PFSK-1 (cell line): ENCODE measurements around the gene S100A13.
A peak's percentile ranks its signal among the peaks of the same experiment; 100 is the strongest.

Experiments used
- FOXP2 ChIP-seq: optimal IDR thresholded peaks from 2 replicates; pipeline ENCODE3; 2011; ENCODE audit warnings: borderline replicate concordance, control low read depth, inconsistent platforms; ENCODE audit not compliant: insufficient read depth; ENCODE audit errors: extremely low read length, extremely low read depth
- POLR2AphosphoS5 ChIP-seq: IDR thresholded peaks from 2 replicates; pipeline ENCODE4 v1.6.1; 2012; ENCODE audit warnings: low read depth, mild to moderate bottlenecking, control low read depth, low read length, moderate library complexity
- SIN3A ChIP-seq: IDR thresholded peaks from 2 replicates; pipeline ENCODE4 v1.6.1; 2012; ENCODE audit warnings: mild to moderate bottlenecking, low read length, moderate library complexity, borderline replicate concordance; ENCODE audit not compliant: insufficient read depth
- TAF1 ChIP-seq: IDR thresholded peaks from 2 replicates; pipeline ENCODE4 v1.6.1; 2012; ENCODE audit warnings: low read length, control low read depth, borderline replicate concordance; ENCODE audit not compliant: insufficient read depth
- TF ChIP-seq, protein P1 (sequence below), 2 experiments: IDR thresholded peaks; 2 replicates each; pipeline versions ENCODE4 v1.6.1 to v1.8.0; 2011 to 2012; ENCODE audit warnings: low read depth in 2 of 2, low read length in 2 of 2, control low read depth in 1 of 2, inconsistent platforms in 1 of 2, mild to moderate bottlenecking in 1 of 2, moderate library complexity in 1 of 2; ENCODE audit not compliant: insufficient read depth in 1 of 2

The S100A13 gene

GRCh38 chr1:153670257-153670858, 43.1 kb upstream of the S100A13 start:
- no peak for TF ChIP-seq TAF1
- TF ChIP-seq, protein P1, sequence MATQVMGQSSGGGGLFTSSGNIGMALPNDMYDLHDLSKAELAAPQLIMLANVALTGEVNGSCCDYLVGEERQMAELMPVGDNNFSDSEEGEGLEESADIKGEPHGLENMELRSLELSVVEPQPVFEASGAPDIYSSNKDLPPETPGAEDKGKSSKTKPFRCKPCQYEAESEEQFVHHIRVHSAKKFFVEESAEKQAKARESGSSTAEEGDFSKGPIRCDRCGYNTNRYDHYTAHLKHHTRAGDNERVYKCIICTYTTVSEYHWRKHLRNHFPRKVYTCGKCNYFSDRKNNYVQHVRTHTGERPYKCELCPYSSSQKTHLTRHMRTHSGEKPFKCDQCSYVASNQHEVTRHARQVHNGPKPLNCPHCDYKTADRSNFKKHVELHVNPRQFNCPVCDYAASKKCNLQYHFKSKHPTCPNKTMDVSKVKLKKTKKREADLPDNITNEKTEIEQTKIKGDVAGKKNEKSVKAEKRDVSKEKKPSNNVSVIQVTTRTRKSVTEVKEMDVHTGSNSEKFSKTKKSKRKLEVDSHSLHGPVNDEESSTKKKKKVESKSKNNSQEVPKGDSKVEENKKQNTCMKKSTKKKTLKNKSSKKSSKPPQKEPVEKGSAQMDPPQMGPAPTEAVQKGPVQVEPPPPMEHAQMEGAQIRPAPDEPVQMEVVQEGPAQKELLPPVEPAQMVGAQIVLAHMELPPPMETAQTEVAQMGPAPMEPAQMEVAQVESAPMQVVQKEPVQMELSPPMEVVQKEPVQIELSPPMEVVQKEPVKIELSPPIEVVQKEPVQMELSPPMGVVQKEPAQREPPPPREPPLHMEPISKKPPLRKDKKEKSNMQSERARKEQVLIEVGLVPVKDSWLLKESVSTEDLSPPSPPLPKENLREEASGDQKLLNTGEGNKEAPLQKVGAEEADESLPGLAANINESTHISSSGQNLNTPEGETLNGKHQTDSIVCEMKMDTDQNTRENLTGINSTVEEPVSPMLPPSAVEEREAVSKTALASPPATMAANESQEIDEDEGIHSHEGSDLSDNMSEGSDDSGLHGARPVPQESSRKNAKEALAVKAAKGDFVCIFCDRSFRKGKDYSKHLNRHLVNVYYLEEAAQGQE (IDR thresholded peaks at IDR 0.05; ENCODE audit: insufficient read depth in 1 of 2, low read depth in 2 of 2, low read length in 2 of 2), result no peak
- no peak for TF ChIP-seq SIN3A
- no peak; the same call in 1 of the 2 replicates for TF ChIP-seq POLR2AphosphoS5
- no peak for TF ChIP-seq FOXP2

DNA sequence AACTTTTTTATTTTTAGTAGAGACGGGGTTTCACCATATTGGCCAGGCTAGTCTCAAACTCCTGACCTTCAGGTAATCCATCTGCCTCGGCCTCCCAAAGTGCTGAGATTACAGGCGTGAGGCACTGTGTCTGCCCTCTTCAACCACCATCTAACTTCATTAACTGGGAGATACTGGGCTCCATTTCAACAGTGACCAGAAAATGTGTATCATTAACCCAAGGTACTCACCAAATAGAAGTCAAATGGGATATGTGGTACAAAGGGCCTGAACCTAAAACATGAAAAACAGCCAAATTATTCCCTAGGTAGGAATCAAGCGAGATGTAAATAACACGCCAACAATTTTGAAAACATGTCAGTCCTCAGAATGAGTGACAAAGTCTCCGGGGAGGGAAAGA, 42.3 kb upstream of the S100A13 start:
- no peak for TF ChIP-seq TAF1
- TF ChIP-seq SIN3A, result no peak
- TF ChIP-seq, protein P1 (IDR thresholded peaks at IDR 0.05; ENCODE audit: insufficient read depth in 1 of 2, low read depth in 2 of 2, low read length in 2 of 2), result no peak

DNA sequence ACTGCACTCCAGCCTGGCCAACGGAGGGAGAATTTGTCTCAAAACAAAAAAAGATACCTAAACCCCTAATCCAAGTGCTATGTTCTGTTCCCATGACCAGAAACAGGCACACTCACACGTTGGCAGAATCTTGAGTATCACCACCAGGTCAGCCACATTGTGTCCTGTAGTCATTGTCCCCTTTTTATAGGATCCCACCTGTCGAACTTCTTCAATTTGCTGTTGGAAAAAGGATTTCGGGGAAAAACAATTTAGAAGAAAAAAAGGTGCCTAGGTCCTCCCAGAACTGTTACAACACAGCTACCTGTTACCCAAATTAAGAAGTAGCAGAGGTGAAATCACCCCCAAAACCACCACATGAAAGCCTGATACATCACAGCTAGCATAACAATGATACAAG, 40.1 kb upstream of the S100A13 start:
- no peak for TF ChIP-seq FOXP2
- TF ChIP-seq, protein P1 (IDR thresholded peaks at IDR 0.05; ENCODE audit: insufficient read depth in 1 of 2, low read depth in 2 of 2, low read length in 2 of 2), result no peak
- no peak for TF ChIP-seq POLR2AphosphoS5
- TF ChIP-seq SIN3A, result no peak
- TF ChIP-seq TAF1, result no peak

DNA sequence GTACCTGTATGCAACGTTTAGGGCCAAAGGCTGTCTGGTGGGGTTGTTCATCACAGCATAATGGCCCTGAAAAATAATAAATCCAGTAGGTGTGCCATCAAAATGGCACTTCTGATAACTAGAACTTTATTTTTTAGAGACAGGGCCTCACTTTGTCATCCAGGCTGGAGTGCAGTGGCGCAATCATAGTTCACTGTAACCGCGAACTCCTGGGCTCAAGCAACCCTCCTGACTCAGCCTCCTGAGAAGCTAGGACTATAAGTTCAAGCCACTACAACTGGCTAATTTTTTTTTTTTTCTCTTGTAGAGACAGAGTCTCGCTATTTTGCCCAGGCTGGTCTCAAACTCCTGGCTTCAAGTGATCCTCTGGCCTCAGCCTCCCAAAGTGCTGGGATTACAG, 35.9 kb upstream of the S100A13 start:
- TF ChIP-seq TAF1 (no peak), POLR2AphosphoS5 (peak; percentile 4; the same call in 1 of the 2 replicates), FOXP2 (no peak)
- TF ChIP-seq, protein P1 (IDR thresholded peaks at IDR 0.05; ENCODE audit: insufficient read depth in 1 of 2, low read depth in 2 of 2, low read length in 2 of 2), result no peak

DNA sequence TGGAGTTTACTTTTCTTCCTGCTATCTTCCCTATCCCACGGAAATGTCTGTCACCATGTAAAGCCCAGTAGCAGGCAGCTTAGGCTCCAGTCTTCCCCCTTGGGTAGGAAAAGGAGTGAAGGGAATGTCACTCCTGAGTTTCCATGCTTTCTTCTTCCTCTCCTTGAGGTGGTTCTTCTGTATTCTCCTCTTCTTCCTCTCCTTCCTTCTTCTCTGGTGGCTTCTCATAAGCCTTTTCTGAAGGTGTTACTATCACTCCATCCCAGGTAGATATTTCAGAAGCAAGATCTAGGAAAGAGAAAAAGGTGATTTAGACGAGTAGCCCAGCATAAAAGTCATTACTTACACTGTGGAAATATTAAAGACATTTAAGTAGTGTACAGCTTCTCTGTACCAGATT, 35.0 kb upstream of the S100A13 start:
- TF ChIP-seq TAF1, result no peak
- TF ChIP-seq FOXP2, result no peak
- TF ChIP-seq SIN3A, result no peak
- TF ChIP-seq, protein P1 (IDR thresholded peaks at IDR 0.05; ENCODE audit: insufficient read depth in 1 of 2, low read depth in 2 of 2, low read length in 2 of 2), result no peak
- TF ChIP-seq POLR2AphosphoS5, result no peak
